GM12873 (cell line): ENCODE results near the gene PANK3.

Experiments
- CTCF ChIP-seq: IDR thresholded peaks from 2 replicates; pipeline ENCODE4 v1.5.1; 2012; ENCODE audit warnings: low read depth, mild to moderate bottlenecking, moderate library complexity, low read length, control low read depth; ENCODE audit not compliant: insufficient read depth; ENCODE audit errors: missing control alignments

PANK3 gene

GRCh38 chr5:168604436-168604835 lies 25.3 kb upstream of the PANK3 start:
- no peak for TF ChIP-seq CTCF

- TF ChIP-seq CTCF, result no peak
These were observed 24.6 kb upstream of the PANK3 start for GRCh38 chr5:168603746-168604145.

- no peak for TF ChIP-seq CTCF
These were observed 23.3 kb upstream of the PANK3 start for GRCh38 chr5:168602517-168602916.

GRCh38 chr5:168601972-168602371 lies 22.8 kb upstream of the PANK3 start:
- TF ChIP-seq CTCF, result no peak

- no peak for TF ChIP-seq CTCF
These were observed 21.2 kb upstream of the PANK3 start for GRCh38 chr5:168600409-168600808.

- TF ChIP-seq CTCF, result no peak
These were observed 20.7 kb upstream of the PANK3 start for GRCh38 chr5:168599826-168600225.

GRCh38 chr5:168598639-168599038 lies 19.5 kb upstream of the PANK3 start:
- no peak for TF ChIP-seq CTCF
